Mammary epithelial cell (primary cell): ENCODE measurements around the gene VWA2.

ENCODE experiments used
- CTCF ChIP-seq, 2 donors: IDR thresholded peaks in 1 of 2; conservative IDR thresholded peaks in 1 of 2; 2 replicates each; pipeline ENCODE4 v1.5.1; 2011 to 2012; ENCODE audit warnings: inconsistent platforms in 2 of 2, low read length in 2 of 2, mild to moderate bottlenecking in 2 of 2, control low read depth in 1 of 2, low read depth in 1 of 2; ENCODE audit not compliant: insufficient read depth in 1 of 2; ENCODE audit errors: extremely low read depth in 1 of 2
- EZH2 ChIP-seq: IDR thresholded peaks from 2 replicates; pipeline ENCODE4 v1.6.1; 2012; ENCODE audit warnings: low read length, inconsistent platforms, borderline replicate concordance

GRCh38 chr10:114272696-114273095 lies 33.6 kb downstream of the VWA2 start:
- TF ChIP-seq CTCF (conservative IDR thresholded peaks at IDR 0.05 in 1 of 2, IDR thresholded peaks at IDR 0.05 in 1 of 2; ENCODE audit: extremely low read depth in 1 of 2, insufficient read depth in 1 of 2, low read depth in 1 of 2, low read length in 2 of 2) (no peak), EZH2 (no peak)
